Vagina (tissue), 2 donors: ENCODE measurements around the gene CKAP2L.

Source experiments
- POLR2A ChIP-seq, 2 donors: fragments of 450-650 bp; IDR thresholded peaks; one replicate each; pipeline ENCODE4 v1.6.1; 2017; ENCODE audit warnings: antibody characterized with exemption in 2 of 2, mild to moderate bottlenecking in 2 of 2, moderate library complexity in 2 of 2
- POLR2AphosphoS5 ChIP-seq, 2 donors: sonication (generic); formaldehyde crosslinking; IDR thresholded peaks; one replicate each; pipeline ENCODE4 v1.9.0; 2017; ENCODE audit warnings: antibody characterized with exemption in 2 of 2, mild to moderate bottlenecking in 2 of 2, low read depth in 1 of 2; ENCODE audit not compliant: insufficient read depth in 1 of 2
- TF ChIP-seq, protein P1 (sequence below), 3 experiments: fragments of 450-650 bp in 2 of 3; fragments of 200-600 bp in 1 of 3; sonication (generic) in 1 of 3; IDR thresholded peaks; one replicate each; pipeline ENCODE4 v1.5.1; 2017 to 2019; ENCODE audit warnings: antibody characterized with exemption in 3 of 3, mild to moderate bottlenecking in 2 of 3, moderate library complexity in 2 of 3

DNA sequence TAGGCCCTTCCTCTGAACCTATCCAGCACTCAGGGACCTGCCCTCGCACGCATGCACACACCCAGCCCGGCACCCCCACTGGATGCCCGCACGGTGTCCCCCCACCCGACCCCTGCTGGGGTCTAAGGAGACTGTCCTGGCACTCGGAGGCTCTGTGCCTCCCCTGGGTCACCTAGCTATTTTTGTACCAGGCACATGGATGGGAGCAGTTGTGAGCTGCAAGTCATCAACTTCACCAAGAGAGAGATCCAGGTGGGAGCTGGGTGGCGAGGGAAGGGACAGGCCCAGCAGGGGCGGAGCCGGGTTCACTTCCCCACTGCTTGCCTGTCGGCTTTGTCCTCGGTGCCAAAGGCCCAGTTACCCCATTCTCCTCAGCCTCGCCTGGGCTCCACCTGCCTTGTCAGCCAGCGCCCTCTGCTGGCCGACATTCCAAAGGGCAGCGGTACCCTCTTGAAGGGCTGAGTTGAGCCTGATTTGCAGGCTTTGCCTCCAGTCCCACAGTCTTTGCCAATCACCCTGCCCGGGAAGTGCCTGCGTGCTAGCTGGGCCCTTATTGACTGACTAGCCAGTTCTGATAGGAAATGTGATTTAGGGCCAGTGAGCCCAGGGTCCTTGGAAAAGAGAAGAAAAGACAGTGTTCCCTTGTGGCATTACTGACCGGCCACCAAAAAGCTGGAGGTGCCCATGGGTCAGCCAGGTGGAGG is 37.8 kb downstream of the CKAP2L start:
- TF ChIP-seq, protein P1, sequence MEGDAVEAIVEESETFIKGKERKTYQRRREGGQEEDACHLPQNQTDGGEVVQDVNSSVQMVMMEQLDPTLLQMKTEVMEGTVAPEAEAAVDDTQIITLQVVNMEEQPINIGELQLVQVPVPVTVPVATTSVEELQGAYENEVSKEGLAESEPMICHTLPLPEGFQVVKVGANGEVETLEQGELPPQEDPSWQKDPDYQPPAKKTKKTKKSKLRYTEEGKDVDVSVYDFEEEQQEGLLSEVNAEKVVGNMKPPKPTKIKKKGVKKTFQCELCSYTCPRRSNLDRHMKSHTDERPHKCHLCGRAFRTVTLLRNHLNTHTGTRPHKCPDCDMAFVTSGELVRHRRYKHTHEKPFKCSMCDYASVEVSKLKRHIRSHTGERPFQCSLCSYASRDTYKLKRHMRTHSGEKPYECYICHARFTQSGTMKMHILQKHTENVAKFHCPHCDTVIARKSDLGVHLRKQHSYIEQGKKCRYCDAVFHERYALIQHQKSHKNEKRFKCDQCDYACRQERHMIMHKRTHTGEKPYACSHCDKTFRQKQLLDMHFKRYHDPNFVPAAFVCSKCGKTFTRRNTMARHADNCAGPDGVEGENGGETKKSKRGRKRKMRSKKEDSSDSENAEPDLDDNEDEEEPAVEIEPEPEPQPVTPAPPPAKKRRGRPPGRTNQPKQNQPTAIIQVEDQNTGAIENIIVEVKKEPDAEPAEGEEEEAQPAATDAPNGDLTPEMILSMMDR (IDR thresholded peaks at IDR 0.05): peak; percentile 86 to 93 (median 87)
- TF ChIP-seq POLR2AphosphoS5 (IDR thresholded peaks at IDR 0.05; ENCODE audit: insufficient read depth in 1 of 2, low read depth in 1 of 2) (peak; percentile 38 to 42), POLR2A (IDR thresholded peaks at IDR 0.05) (no peak)
